HG03432 (cell line): ENCODE results near the gene HOXA6.
A peak's percentile ranks its signal among the peaks of the same experiment; 100 is the strongest.

ENCODE experiments used
- ATAC-seq: cut with Tn5 transposase; IDR thresholded peaks from one replicate; pipeline ENCODE4 v1.9.1; 2021; ENCODE audit warnings: mild to moderate bottlenecking, moderate library complexity; ENCODE audit not compliant: unreplicated experiment

The HOXA6 gene

GRCh38 chr7:27152816-27153442, 5.4 kb upstream of the HOXA6 start:
- no peak for ATAC-seq

GRCh38 chr7:27151931-27152815, 4.6 kb upstream of the HOXA6 start, which contains the start of gene HOXA3:
Gene HOXA3 (minus strand): TSS chr7:27152583. CDS start chr7:27110640, 41,943 bp downstream.
- no peak for ATAC-seq

GRCh38 chr7:27151341-27151930, 3.9 kb upstream of the HOXA6 start:
- no peak for ATAC-seq

GRCh38 chr7:27150568-27151340, 3.2 kb upstream of the HOXA6 start:
- peak; percentile 93 for ATAC-seq

- ATAC-seq, result no peak
Observed at GRCh38 chr7:27149842-27150567, 2.4 kb upstream of the HOXA6 start.

GRCh38 chr7:27148756-27149641, 1.4 kb upstream of the HOXA6 start:
- ATAC-seq, result no peak

- no peak for ATAC-seq
Observed at GRCh38 chr7:27148031-27148755, 619 bp upstream of the HOXA6 start.

- ATAC-seq, result no peak
Observed at GRCh38 chr7:27146491-27147198, 929 bp downstream of the HOXA6 start.

- no peak for ATAC-seq
Observed at GRCh38 chr7:27145914-27146412, 1.6 kb downstream of the HOXA6 start.

GRCh38 chr7:27145165-27145913, 2.2 kb downstream of the HOXA6 start:
- no peak for ATAC-seq

GRCh38 chr7:27144781-27145164, 2.8 kb downstream of the HOXA6 start:
- no peak for ATAC-seq

- ATAC-seq, result no peak
Observed at GRCh38 chr7:27143950-27144780, 3.4 kb downstream of the HOXA6 start.

GRCh38 chr7:27143023-27143949, 4.3 kb downstream of the HOXA6 start, which contains the start of gene HOXA5:
Gene HOXA5 (minus strand): TSS chr7:27143681. CDS start chr7:27143607, 74 bp downstream.
- no peak for ATAC-seq

- ATAC-seq, result no peak
Observed at GRCh38 chr7:27142580-27143022, 5.0 kb downstream of the HOXA6 start.

- no peak for ATAC-seq
Observed at GRCh38 chr7:27141923-27142579, 5.5 kb downstream of the HOXA6 start.
